Nephron progenitor cell (in vitro differentiated cells): ENCODE data around the gene HHIPL1.

Experiments used
- DNase-seq: peaks from one replicate; pipeline ENCODE4 v3.0.0; 2021
- H3K27ac Mint-ChIP-seq: 2 replicates; pipeline ENCODE4 v1.8.0; 2021; ENCODE audit warnings: mild to moderate bottlenecking, moderate library complexity, mixed read lengths
- H3K27me3 Mint-ChIP-seq: 2 replicates; pipeline ENCODE4 v1.8.0; 2021; ENCODE audit warnings: mild to moderate bottlenecking, low read depth, mixed read lengths; ENCODE audit not compliant: poor library complexity
- H3K36me3 Mint-ChIP-seq: 2 replicates; pipeline ENCODE4 v1.8.0; 2021; ENCODE audit warnings: low read depth, mixed read lengths
- H3K4me1 Mint-ChIP-seq: 2 replicates; pipeline ENCODE4 v1.8.0; 2021; ENCODE audit warnings: mixed read lengths
- H3K4me3 Mint-ChIP-seq: 2 replicates; pipeline ENCODE4 v1.8.0; 2021; ENCODE audit warnings: mild to moderate bottlenecking, moderate library complexity, mixed read lengths
- H3K9me3 Mint-ChIP-seq: 2 replicates; pipeline ENCODE4 v1.8.0; 2021; ENCODE audit warnings: mild to moderate bottlenecking, moderate library complexity, mixed read lengths
- TF ChIP-seq, protein P1 (sequence below): fragments of 200-600 bp; sonication (generic); IDR thresholded peaks from 2 replicates; pipeline ENCODE4 v1.5.0; 2021; ENCODE audit warnings: antibody characterized with exemption

The HHIPL1 gene

DNA sequence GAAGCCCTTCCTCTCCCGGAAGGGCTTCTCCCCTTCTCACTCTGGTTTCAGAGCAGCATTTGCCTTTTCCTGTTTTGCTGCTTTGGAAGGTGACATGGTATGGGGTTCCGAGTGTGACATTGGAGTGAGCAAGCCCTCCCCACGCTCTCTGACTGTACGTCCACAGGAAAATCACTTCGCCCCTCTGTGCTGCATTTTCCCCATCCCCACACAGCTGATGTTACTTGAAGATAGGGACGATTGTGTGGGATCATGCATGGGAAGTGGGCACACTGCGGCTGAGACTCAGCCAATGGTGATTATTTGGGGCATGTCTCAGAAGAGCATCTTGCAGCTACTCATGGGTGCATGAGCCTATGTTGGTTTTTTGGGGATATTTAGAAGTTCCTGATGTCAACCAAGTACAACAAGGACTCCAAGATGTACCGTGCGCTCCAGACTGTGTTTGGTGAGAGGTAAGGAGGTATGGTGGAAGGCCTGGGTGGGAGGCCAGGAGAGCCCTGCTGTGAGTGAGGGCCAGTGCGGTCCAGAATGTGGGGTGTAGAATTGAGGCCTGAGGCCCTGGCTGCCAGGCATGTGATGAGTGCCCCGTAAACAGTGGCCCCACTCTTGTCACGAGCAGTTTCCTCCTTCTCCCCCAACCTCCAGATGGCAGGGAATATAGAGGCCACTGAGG, 54.3 kb downstream of the HHIPL1 start:
- Mint-ChIP-seq H3K27me3 (peaks cover 25% of the 10 kb centered on the region), H3K27ac (no peak overlapping the region), H3K36me3 (peaks cover 11% of the 10 kb centered on the region), H3K9me3 (peaks cover 25% of the 10 kb centered on the region), H3K4me3 (no peak overlapping the region), H3K4me1 (no peaks in the 10 kb centered on the region)
- TF ChIP-seq, protein P1, sequence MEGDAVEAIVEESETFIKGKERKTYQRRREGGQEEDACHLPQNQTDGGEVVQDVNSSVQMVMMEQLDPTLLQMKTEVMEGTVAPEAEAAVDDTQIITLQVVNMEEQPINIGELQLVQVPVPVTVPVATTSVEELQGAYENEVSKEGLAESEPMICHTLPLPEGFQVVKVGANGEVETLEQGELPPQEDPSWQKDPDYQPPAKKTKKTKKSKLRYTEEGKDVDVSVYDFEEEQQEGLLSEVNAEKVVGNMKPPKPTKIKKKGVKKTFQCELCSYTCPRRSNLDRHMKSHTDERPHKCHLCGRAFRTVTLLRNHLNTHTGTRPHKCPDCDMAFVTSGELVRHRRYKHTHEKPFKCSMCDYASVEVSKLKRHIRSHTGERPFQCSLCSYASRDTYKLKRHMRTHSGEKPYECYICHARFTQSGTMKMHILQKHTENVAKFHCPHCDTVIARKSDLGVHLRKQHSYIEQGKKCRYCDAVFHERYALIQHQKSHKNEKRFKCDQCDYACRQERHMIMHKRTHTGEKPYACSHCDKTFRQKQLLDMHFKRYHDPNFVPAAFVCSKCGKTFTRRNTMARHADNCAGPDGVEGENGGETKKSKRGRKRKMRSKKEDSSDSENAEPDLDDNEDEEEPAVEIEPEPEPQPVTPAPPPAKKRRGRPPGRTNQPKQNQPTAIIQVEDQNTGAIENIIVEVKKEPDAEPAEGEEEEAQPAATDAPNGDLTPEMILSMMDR = no peak
- no peak for DNase-seq

GRCh38 chr14:99699861-99700260, 54.9 kb downstream of the HHIPL1 start:
- peaks cover 23% of the 10 kb centered on the region for H3K27me3 Mint-ChIP-seq
- peaks cover 17% of the 10 kb centered on the region for H3K36me3 Mint-ChIP-seq
- no peak overlapping the region for H3K4me3 Mint-ChIP-seq
- H3K27ac Mint-ChIP-seq = no peak overlapping the region
- H3K4me1 Mint-ChIP-seq = no peaks in the 10 kb centered on the region
- peaks cover 27% of the 10 kb centered on the region for H3K9me3 Mint-ChIP-seq
- no peak for DNase-seq
- TF ChIP-seq, protein P1 = no peak

DNA sequence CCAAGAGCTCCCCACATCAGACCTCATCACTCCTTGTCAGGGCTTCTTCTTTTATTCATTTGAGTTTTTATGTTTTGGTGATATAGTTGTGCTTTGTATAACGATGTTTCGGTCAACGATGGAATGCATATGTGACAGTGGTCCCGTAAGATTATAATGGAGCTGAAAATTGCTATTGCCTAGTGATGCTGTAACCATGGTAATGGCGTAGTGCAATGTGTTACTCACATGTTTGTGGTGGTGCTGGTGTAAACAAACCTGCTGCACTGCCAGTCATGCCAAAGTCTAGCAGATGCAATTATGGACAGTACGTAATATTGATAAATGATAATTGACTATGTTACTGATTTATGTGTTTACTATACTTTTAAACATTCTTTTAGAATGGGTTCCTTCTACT, 55.5 kb downstream of the HHIPL1 start:
- no peaks in the 10 kb centered on the region for H3K4me1 Mint-ChIP-seq

DNA sequence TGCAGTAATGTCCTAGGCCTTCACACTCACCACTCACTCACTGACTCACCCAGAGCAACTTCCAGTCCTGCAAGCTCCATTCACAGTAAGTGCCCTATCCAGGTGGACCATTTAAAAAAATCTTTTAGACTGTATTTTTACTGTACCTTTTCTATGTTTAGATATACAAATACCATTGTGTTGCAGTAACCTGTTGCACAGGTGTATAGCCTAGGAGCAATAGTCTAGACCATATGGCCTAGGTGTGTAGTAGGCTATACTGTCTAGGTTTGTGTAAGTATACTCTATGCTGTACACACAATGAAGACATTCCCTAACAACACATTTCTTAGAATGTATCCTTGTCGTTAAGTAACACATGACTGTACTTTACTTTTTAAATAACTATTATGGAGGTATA, 56.3 kb downstream of the HHIPL1 start:
- peaks cover 26% of the 10 kb centered on the region for H3K27me3 Mint-ChIP-seq
- TF ChIP-seq, protein P1 = no peak
- no peaks in the 10 kb centered on the region for H3K4me1 Mint-ChIP-seq
- no peak overlapping the region for H3K4me3 Mint-ChIP-seq
- no peak overlapping the region for H3K27ac Mint-ChIP-seq
- H3K9me3 Mint-ChIP-seq = peaks cover 27% of the 10 kb centered on the region
- peaks cover 17% of the 10 kb centered on the region for H3K36me3 Mint-ChIP-seq
- DNase-seq = no peak

More for the DNA sequence above, 55.5 kb downstream of the HHIPL1 start:
- Mint-ChIP-seq H3K27me3 (peaks cover 22% of the 10 kb centered on the region), H3K27ac (no peak overlapping the region), H3K9me3 (peaks cover 27% of the 10 kb centered on the region), H3K36me3 (peaks cover 17% of the 10 kb centered on the region), H3K4me3 (no peak overlapping the region)
- DNase-seq = no peak
- TF ChIP-seq, protein P1 = no peak

- no peaks in the 10 kb centered on the region for H3K4me1 Mint-ChIP-seq
- peaks cover 17% of the 10 kb centered on the region for H3K36me3 Mint-ChIP-seq
- peaks cover 27% of the 10 kb centered on the region for H3K9me3 Mint-ChIP-seq
- H3K27me3 Mint-ChIP-seq = peaks cover 28% of the 10 kb centered on the region
- H3K4me3 Mint-ChIP-seq = no peak overlapping the region
- TF ChIP-seq, protein P1 = no peak
- no peak for DNase-seq
- no peak overlapping the region for H3K27ac Mint-ChIP-seq
Observed at GRCh38 chr14:99702115-99702514, 57.2 kb downstream of the HHIPL1 start.

DNA sequence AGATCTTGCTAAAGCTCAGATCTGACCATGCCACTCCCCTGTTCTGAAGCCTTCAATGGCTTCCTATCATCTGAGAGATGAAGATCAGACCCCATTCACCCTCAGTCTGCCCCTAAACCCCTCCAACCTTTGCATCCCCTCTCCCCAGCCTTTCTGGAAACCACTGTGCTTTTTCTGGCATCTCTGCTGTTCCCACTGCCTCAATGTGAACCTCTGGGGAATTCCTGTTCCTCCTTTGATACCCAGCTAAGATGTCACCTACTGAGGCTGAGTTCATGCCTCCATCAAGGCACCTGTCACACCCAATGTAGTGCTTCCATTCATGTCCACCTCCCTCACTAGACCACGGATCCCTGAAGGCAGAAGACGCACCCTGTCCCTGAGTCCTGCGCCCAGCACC, 58.5 kb downstream of the HHIPL1 start:
- TF ChIP-seq, protein P1 = no peak
- Mint-ChIP-seq H3K4me1 (no peaks in the 10 kb centered on the region), H3K9me3 (peaks cover 27% of the 10 kb centered on the region), H3K36me3 (peaks cover 17% of the 10 kb centered on the region), H3K27ac (no peak overlapping the region), H3K4me3 (no peak overlapping the region), H3K27me3 (peaks cover 21% of the 10 kb centered on the region)
- no peak for DNase-seq
